ENCODE results near the gene ABLIM2. TPM values are rescaled to one million over a fixed set of nuclear protein-coding genes. Genes with fewer than 3 reads are reported as not detected.

The ABLIM2 gene
- total and polyA plus RNA-seq, 2 of the 13 experiments (the other 11 are each of a cell fraction or from before 2014, with no cell fraction given), result 0.20 to 0.37 TPM

DNA sequence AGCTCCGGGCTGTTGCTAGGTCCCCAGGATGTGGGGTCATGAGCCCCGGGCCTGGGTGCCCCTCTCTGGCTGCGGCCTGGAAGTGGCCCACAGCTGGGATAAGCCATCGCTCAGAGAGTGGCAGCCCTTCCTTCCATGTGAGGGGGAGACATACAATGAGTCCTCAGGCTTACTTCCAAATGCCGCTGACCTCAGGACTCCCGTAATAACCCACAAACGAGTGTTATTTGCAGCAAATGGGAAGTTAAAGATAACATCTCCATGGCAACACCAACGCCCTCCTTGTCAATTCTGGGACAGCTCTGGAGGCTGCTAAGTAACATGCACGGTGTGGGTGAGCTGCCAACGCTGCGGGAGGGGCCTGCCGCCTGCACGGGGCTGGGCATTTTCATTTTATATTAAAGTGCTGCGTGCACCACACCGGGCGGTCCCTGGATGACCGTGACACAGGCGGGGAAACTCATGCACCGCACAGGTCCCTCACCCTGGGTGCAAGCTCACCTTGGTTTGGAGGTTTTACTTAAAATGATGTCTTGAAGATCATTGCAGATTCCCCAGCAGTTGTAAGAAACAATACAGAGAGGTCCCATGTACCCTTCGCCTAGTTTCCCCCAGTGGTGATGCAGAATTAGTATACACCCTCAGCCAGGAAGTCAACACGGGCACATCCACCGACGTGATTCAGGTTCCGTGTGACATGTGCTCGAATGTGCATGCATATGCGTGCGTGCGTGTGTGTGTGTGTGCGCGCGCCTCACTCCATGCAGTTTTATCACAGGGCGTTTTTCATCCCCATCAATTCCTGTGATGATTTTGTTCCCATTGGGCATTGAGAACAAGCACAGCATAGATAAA is 79.4 kb downstream of the ABLIM2 start:
- no peak for DNase-seq (ENCODE audit: low spot score)
- Histone ChIP-seq H3K4me2 (ENCODE audit: low read depth, low read length) (no peak overlapping the region), H3K9me3 (ENCODE audit: low read length) (no peaks in the 10 kb centered on the region), H3K27me3 (ENCODE audit: control insufficient read depth in 1 of 2, insufficient read depth in 2 of 2, low read length in 2 of 2) (peaks cover 11 to 60% of the 10 kb centered on the region in 2 experiments), H3K79me2 (ENCODE audit: insufficient read depth, low read length) (no peaks in the 10 kb centered on the region), H3K4me1 (ENCODE audit: insufficient read depth, low read length) (no peaks in the 10 kb centered on the region), H2AFZ (ENCODE audit: low read length) (no peak overlapping the region), H4K20me1 (ENCODE audit: insufficient read depth, low read length) (no peaks in the 10 kb centered on the region), H3K9ac (ENCODE audit: insufficient read depth, low read depth, low read length) (no peak overlapping the region), H3K4me3 (replicated peaks in 1 of 3; ENCODE audit: insufficient read depth in 1 of 3, low read depth in 2 of 3, low read length in 3 of 3) (no peak overlapping the region), H3K27ac (ENCODE audit: extremely low read length, insufficient read depth, low read length) (no peak overlapping the region), H3K36me3 (replicated peaks in 1 of 2; ENCODE audit: control insufficient read depth in 1 of 2, insufficient read depth in 2 of 2, low read length in 2 of 2) (no peaks in the 10 kb centered on the region)
- WGBS (ENCODE audit: low lambda C conversion rate), result 63% methylated on average over 20 of the region's 32 CpGs
- BruUV-seq (replicated peaks), result no TSS peak
- CTCF ChIA-PET (ENCODE audit: low intra/inter-chr PET ratio, low total read pairs), result no interaction called here
- no peak for TF ChIP-seq ZBTB40 (IDR thresholded peaks at IDR 0.05)
- TF ChIP-seq ZBTB40 (CRISPR knock-in tag; IDR thresholded peaks at IDR 0.05), result no peak
- TF ChIP-seq MBNL3 (CRISPR knock-in tag; conservative IDR thresholded peaks at IDR 0.05), result no peak
- no peak for TF ChIP-seq TMF1 (CRISPR knock-in tag; IDR thresholded peaks at IDR 0.05; ENCODE audit: low read depth)
- TF ChIP-seq, protein P1, sequence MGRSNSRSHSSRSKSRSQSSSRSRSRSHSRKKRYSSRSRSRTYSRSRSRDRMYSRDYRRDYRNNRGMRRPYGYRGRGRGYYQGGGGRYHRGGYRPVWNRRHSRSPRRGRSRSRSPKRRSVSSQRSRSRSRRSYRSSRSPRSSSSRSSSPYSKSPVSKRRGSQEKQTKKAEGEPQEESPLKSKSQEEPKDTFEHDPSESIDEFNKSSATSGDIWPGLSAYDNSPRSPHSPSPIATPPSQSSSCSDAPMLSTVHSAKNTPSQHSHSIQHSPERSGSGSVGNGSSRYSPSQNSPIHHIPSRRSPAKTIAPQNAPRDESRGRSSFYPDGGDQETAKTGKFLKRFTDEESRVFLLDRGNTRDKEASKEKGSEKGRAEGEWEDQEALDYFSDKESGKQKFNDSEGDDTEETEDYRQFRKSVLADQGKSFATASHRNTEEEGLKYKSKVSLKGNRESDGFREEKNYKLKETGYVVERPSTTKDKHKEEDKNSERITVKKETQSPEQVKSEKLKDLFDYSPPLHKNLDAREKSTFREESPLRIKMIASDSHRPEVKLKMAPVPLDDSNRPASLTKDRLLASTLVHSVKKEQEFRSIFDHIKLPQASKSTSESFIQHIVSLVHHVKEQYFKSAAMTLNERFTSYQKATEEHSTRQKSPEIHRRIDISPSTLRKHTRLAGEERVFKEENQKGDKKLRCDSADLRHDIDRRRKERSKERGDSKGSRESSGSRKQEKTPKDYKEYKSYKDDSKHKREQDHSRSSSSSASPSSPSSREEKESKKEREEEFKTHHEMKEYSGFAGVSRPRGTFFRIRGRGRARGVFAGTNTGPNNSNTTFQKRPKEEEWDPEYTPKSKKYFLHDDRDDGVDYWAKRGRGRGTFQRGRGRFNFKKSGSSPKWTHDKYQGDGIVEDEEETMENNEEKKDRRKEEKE (IDR thresholded peaks at IDR 0.05), result no peak
- TF ChIP-seq, protein P2, sequence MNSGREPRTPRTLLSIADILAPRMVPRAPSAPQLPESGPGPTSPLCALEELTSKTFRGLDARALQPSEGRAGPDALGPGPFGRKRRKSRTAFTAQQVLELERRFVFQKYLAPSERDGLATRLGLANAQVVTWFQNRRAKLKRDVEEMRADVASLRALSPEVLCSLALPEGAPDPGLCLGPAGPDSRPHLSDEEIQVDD (CRISPR knock-in tag; IDR thresholded peaks at IDR 0.05; ENCODE audit: borderline replicate concordance), result no peak
- POLR2A ChIA-PET, result no interaction called here
- no peak for FAIRE-seq
- in situ Hi-C loops (cut with HindIII; ENCODE audit: extremely low pct_ligation_motif_present, low pct_unique_long_range_greater_than_20kb), result no loop called here
- intact Hi-C loops (cut with micrococcal nuclease; ENCODE audit: unreplicated experiment), result no loop called here
- no peak for ATAC-seq

Data from HepG2 (cell line).